Chondrocyte (in vitro differentiated cells): ENCODE results near the gene KIF1A. TPM values are rescaled to one million over a fixed set of nuclear protein-coding genes. Genes with fewer than 3 reads are reported as not detected.
"Not testable (repeated sequence)": the region's sequence is repeated elsewhere in the genome, so short reads cannot be mapped to it uniquely, and the experiment has no call there.

Experiments used
- DNase-seq: peaks from one replicate; pipeline ENCODE4 v3.0.0; 2021; ENCODE audit warnings: mixed read lengths, low spot score
- H3K27ac Mint-ChIP-seq: one replicate; pipeline ENCODE4 v1.8.0; 2021; ENCODE audit warnings: mild to moderate bottlenecking, moderate library complexity, mixed read lengths; ENCODE audit not compliant: unreplicated experiment
- H3K27me3 Mint-ChIP-seq: 2 replicates; pipeline ENCODE4 v1.8.0; 2021; ENCODE audit warnings: low read depth, mixed read lengths
- H3K36me3 Mint-ChIP-seq: 2 replicates; pipeline ENCODE4 v1.8.0; 2021; ENCODE audit warnings: low read depth, mixed read lengths
- H3K4me1 Mint-ChIP-seq: 2 replicates; pipeline ENCODE4 v1.8.0; 2021; ENCODE audit warnings: low read depth, mild to moderate bottlenecking, mixed read lengths
- H3K4me3 Mint-ChIP-seq: one replicate; pipeline ENCODE4 v1.8.0; 2021; ENCODE audit warnings: mild to moderate bottlenecking, moderate library complexity, mixed read lengths; ENCODE audit not compliant: unreplicated experiment
- H3K9me3 Mint-ChIP-seq: 2 replicates; pipeline ENCODE4 v1.8.0; 2021; ENCODE audit warnings: low read depth, mixed read lengths
- total RNA-seq: library from RNA; stranded (reverse); gene quantifications from 3 replicates; pipeline ENCODE4 v1.2.1, GENCODE V29; 2021
- TF ChIP-seq, protein P1 (sequence below): fragments of 200-600 bp; sonication (generic); IDR thresholded peaks from 2 replicates; pipeline ENCODE4 v1.5.0; 2021; ENCODE audit warnings: antibody characterized with exemption, mild to moderate bottlenecking, moderate library complexity

KIF1A gene
- total RNA-seq, 1 donor from 2014 or later: 60.0 TPM

DNA sequence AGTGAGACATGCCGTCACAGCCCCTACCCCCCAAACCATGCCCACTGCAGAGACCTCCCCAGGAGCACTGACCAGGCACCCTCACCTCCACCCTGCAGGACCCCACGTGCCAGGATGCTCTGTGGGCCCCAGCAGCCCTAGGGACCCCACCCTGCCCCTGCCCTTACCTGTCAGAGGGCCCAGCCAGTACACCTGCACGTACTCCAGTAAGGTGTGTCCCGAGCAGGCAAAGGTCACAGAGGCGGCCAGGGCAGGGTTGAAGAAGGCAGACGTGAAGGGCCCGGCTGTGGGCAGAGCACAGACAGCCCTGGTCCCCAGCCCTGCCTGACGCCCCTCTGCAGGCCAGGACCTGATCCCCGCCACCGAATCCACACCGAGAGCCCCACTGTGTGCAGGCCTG lies 139.8 kb downstream of the KIF1A start:
- not testable (repeated sequence) for H3K9me3 Mint-ChIP-seq, H3K36me3 Mint-ChIP-seq, H3K4me1 Mint-ChIP-seq, H3K27ac Mint-ChIP-seq, DNase-seq, H3K4me3 Mint-ChIP-seq, H3K27me3 Mint-ChIP-seq

DNA sequence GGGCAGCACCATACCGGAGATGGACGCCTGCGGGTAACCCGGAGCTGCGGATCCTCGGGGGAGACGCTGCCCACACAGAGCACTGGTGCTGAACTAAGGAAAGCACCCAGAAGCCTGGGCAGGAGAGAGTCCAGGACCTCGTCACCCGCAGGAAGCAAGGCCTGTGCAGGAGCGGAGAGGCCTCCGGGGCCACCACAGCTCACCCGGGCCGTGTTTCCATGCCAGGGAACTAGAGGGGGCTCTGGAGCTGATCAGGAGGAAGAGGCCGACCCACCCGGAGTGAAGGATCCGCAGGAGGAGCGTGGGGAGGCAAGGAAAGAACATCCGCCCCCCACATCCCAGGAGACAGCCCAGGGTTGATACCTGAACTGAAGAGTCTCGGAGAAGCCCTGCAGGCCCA lies 141.1 kb downstream of the KIF1A start:
- H3K36me3 Mint-ChIP-seq, H3K4me1 Mint-ChIP-seq, H3K9me3 Mint-ChIP-seq, H3K27me3 Mint-ChIP-seq, H3K27ac Mint-ChIP-seq, H3K4me3 Mint-ChIP-seq, DNase-seq: not testable (repeated sequence)

DNA sequence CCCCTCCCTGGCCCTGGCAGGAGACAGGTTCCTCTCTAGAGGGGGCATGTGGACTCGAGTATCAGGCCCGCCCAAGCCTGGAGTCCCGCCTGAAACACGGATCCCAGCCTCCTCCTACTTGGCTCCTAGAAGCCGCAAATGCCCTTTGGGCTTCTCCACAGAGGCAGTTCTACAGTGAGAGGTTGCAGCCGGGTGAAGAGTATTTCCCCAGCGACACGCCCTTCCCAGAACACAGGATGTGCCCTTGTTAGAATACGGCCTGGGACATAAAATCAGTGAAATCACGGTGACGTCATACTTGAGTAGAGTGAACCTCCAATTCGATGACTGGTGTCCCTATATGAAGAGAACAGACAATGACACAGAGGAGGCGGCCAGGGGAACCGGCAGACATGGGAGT lies 142.0 kb downstream of the KIF1A start:
- H3K4me3 Mint-ChIP-seq, H3K36me3 Mint-ChIP-seq, H3K9me3 Mint-ChIP-seq, H3K27ac Mint-ChIP-seq, DNase-seq, H3K4me1 Mint-ChIP-seq, H3K27me3 Mint-ChIP-seq: not testable (repeated sequence)

DNA sequence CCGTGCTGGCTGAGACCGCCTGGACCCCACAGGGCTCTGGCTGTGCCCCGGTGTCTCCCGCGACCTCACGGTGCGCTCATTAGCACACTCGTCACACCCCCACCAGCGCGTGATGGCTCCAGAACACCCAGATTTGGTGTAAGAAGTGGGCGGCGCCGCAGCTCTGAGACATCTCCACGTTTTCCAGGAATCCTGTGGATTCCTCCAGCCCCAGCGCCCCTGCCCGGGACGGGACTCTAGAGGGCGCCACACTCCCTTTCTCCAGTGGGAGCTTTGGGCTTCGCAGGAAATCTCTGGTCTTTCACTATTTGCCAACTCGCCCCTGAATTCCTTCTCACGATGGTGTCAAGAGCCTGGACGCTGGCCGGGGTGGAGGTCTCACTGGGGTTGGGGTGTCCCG lies 144.7 kb downstream of the KIF1A start:
- not testable (repeated sequence) for H3K27ac Mint-ChIP-seq, H3K4me1 Mint-ChIP-seq, DNase-seq, H3K4me3 Mint-ChIP-seq, H3K9me3 Mint-ChIP-seq, H3K36me3 Mint-ChIP-seq
- peaks cover 19% of the 10 kb centered on the region for H3K27me3 Mint-ChIP-seq

DNA sequence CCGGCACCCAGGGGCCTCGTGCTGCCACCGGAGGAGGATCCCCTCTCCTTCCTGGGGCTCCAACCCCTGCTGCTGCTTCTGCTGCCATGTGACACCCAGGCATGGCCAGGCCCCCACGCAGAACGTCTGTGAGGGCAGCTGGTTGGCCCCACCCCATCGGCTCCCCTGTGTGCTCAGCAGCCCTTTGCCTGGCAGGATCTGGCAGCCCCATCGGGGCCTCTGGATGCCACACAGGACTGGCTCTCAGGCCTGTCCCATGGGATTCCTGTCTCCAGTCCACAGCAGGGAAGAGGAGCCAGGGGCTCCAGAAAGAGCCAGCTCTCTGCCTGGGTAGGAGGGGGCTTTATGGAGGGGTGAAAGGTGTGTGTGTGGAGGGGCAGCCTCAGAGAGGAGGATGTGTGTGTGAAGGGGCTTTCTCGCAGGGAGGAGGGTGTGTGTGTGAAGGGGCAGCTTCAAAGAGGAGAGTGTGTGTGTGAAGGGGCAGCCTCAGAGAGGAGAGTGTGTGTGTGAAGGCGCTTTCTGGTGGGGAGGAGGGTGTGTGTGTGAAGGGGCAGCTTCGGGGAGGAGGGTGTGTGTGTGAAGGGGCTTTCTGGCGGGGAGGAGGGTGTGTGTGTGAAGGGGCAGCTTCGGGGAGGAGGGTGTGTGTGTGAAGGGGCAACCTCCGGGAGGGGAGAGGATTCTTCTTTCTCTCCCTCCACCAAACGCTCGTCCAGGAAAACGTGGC lies 145.4 kb downstream of the KIF1A start:
- H3K27ac Mint-ChIP-seq, H3K9me3 Mint-ChIP-seq: not testable (repeated sequence)
- H3K27me3 Mint-ChIP-seq: peaks cover 24% of the 10 kb centered on the region

DNA sequence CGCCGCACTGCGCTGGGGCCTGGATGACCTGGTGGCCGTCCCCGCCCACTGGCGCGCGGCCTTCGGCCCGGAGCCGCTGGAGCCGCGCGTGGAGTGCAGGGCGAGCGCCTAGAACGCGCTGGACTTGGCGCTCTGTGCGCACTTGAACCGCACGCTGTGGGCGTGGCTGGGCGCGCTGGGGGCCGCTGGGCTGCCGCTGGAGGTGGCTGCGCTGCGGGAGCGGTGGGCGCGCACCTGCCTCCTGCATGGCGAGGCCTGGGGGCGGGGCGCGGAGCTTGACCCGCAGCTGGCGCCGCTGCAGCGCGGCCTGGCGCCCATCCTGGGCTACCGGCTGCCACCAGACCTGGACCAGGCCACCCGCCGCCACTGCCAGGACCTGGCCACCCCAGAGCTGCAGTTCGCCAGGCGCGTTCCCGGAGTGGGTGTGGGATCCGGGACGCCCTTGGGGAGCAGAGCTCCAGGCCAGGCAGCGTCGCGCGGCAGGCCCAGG lies 147.3 kb downstream of the KIF1A start:
- no peaks in the 10 kb centered on the region for H3K9me3 Mint-ChIP-seq
- no peak overlapping the region for H3K4me3 Mint-ChIP-seq
- TF ChIP-seq, protein P1, sequence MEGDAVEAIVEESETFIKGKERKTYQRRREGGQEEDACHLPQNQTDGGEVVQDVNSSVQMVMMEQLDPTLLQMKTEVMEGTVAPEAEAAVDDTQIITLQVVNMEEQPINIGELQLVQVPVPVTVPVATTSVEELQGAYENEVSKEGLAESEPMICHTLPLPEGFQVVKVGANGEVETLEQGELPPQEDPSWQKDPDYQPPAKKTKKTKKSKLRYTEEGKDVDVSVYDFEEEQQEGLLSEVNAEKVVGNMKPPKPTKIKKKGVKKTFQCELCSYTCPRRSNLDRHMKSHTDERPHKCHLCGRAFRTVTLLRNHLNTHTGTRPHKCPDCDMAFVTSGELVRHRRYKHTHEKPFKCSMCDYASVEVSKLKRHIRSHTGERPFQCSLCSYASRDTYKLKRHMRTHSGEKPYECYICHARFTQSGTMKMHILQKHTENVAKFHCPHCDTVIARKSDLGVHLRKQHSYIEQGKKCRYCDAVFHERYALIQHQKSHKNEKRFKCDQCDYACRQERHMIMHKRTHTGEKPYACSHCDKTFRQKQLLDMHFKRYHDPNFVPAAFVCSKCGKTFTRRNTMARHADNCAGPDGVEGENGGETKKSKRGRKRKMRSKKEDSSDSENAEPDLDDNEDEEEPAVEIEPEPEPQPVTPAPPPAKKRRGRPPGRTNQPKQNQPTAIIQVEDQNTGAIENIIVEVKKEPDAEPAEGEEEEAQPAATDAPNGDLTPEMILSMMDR: no peak
- H3K36me3 Mint-ChIP-seq: no peaks in the 10 kb centered on the region
- H3K4me1 Mint-ChIP-seq: peaks cover 3% of the 10 kb centered on the region
- no peak overlapping the region for H3K27ac Mint-ChIP-seq
- no peak for DNase-seq
- H3K27me3 Mint-ChIP-seq: peaks cover 33% of the 10 kb centered on the region

More for the DNA sequence above, 145.4 kb downstream of the KIF1A start:
- not testable (repeated sequence) for DNase-seq, H3K4me1 Mint-ChIP-seq, H3K4me3 Mint-ChIP-seq, H3K36me3 Mint-ChIP-seq

DNA sequence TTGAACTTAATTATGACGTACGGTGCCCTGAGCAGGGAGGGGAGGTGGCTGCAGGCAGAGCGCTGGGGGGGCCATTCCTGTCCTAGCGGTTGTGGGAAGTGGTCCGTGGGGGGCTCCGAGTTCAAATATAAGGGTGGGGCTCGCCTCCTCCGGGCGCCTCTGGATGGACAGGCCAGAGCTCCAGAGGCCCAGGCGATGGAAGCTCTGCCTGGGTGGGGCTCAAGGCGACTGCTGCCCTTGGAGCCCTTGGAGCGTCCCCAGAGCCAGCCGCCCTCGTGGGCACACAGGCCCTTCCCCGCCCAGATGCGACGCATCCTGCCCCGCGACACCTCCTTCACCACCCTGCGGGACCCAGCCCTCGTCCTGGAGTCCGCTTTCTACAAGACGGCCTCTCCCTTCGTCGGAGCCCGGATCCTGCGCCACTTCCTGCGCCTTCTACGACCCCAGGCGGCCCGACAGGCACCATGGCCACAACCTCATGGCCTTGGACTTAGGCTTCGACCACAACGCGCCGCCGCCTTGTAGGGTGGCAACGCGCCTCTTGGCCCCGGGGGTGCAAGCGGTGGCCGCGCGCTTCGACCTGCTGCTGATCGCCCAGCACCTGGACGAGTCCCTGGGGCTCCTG lies 147.8 kb downstream of the KIF1A start:
- Mint-ChIP-seq H3K36me3 (peaks cover under 1% of the 10 kb centered on the region), H3K4me1 (peaks cover 3% of the 10 kb centered on the region), H3K27ac (no peak overlapping the region), H3K9me3 (no peaks in the 10 kb centered on the region), H3K27me3 (peaks cover 38% of the 10 kb centered on the region), H3K4me3 (no peak overlapping the region)
- DNase-seq: no peak
- TF ChIP-seq, protein P1: no peak
